Mesenchymal stem cell (in vitro differentiated cells and primary cell): Measurements from ENCODE around the gene H3-3A.

Experiments
- DNase-seq: peaks from one replicate; pipeline ENCODE4 v3.0.0-alpha.2; 2013
- H2AFZ ChIP-seq: one replicate; pipeline ENCODE4 v1.6.1; 2013; ENCODE audit warnings: low read depth, mild to moderate bottlenecking, control low read depth, inconsistent platforms, low read length, moderate library complexity
- H2AK5ac ChIP-seq: 2 replicates; pipeline ENCODE4 v1.6.1; 2013; ENCODE audit warnings: low read length, moderate library complexity, mild to moderate bottlenecking, inconsistent platforms; ENCODE audit not compliant: severe bottlenecking
- H2BK120ac ChIP-seq: one replicate; pipeline ENCODE4 v1.6.1; 2013; ENCODE audit warnings: low read depth, mild to moderate bottlenecking, inconsistent platforms, low read length, moderate library complexity
- H2BK12ac ChIP-seq, 2 experiments: one replicate each; pipeline ENCODE4 v1.6.1; 2013; ENCODE audit warnings: inconsistent platforms in 2 of 2, low read length in 2 of 2, mild to moderate bottlenecking in 2 of 2, moderate library complexity in 2 of 2, control low read depth in 1 of 2
- H2BK15ac ChIP-seq: one replicate; pipeline ENCODE4 v1.6.1; 2013; ENCODE audit warnings: mild to moderate bottlenecking, low read depth, inconsistent platforms; ENCODE audit not compliant: poor library complexity, severe bottlenecking
- H2BK5ac ChIP-seq: 2 replicates; pipeline ENCODE4 v1.6.1; 2013; ENCODE audit warnings: low read depth, mild to moderate bottlenecking, low read length, control low read depth, inconsistent platforms; ENCODE audit not compliant: poor library complexity, severe bottlenecking
- H3K14ac ChIP-seq, 2 experiments: one replicate each; pipeline ENCODE4 v1.6.1; 2013; ENCODE audit warnings: inconsistent platforms in 2 of 2, low read length in 2 of 2, control low read depth in 1 of 2, mild to moderate bottlenecking in 1 of 2, moderate library complexity in 1 of 2
- H3K18ac ChIP-seq, 2 experiments: one replicate each; pipeline ENCODE4 v1.6.1; 2013; ENCODE audit warnings: inconsistent platforms in 2 of 2, low read length in 2 of 2, control low read depth in 1 of 2, low read depth in 1 of 2, mild to moderate bottlenecking in 1 of 2
- H3K23ac ChIP-seq, 2 experiments: one replicate each; pipeline ENCODE4 v1.6.1; 2013; ENCODE audit warnings: inconsistent platforms in 2 of 2, low read length in 2 of 2, mild to moderate bottlenecking in 2 of 2, moderate library complexity in 2 of 2, control low read depth in 1 of 2
- H3K27ac ChIP-seq: 2 replicates; pipeline ENCODE4 v1.5.1; 2013; ENCODE audit warnings: mild to moderate bottlenecking, moderate library complexity, low read length, control low read depth, inconsistent platforms; ENCODE audit not compliant: poor library complexity, severe bottlenecking
- H3K27me3 ChIP-seq, 2 experiments: 2 replicates each; pipeline versions ENCODE4 v1.6.1 to v1.7.0; 2013; ENCODE audit warnings: low read length in 2 of 2, mild to moderate bottlenecking in 2 of 2, moderate library complexity in 2 of 2, control low read depth in 1 of 2, inconsistent platforms in 1 of 2; ENCODE audit not compliant: control insufficient read depth in 1 of 2, insufficient read depth in 1 of 2
- H3K36me3 ChIP-seq, 2 experiments: 2 replicates each; pipeline versions ENCODE4 v1.6.1 to v1.7.0; 2013; ENCODE audit warnings: low read length in 2 of 2, control low read depth in 1 of 2, inconsistent platforms in 1 of 2, low read depth in 1 of 2, mild to moderate bottlenecking in 1 of 2; ENCODE audit not compliant: insufficient read depth in 2 of 2, control insufficient read depth in 1 of 2
- H3K4ac ChIP-seq, 2 experiments: one replicate each; pipeline ENCODE4 v1.6.1; 2013; ENCODE audit warnings: inconsistent platforms in 2 of 2, low read length in 2 of 2, mild to moderate bottlenecking in 2 of 2, moderate library complexity in 2 of 2, control low read depth in 1 of 2, low read depth in 1 of 2
- H3K4me1 ChIP-seq: 2 replicates; pipeline ENCODE4 v1.6.1; 2013; ENCODE audit warnings: low read depth, low read length, control low read depth; ENCODE audit not compliant: control insufficient read depth, insufficient read depth
- H3K4me2 ChIP-seq: 2 replicates; pipeline ENCODE4 v1.6.1; 2013; ENCODE audit warnings: low read length, mild to moderate bottlenecking, inconsistent platforms; ENCODE audit not compliant: poor library complexity, severe bottlenecking
- H3K4me3 ChIP-seq, 2 experiments: 2 replicates each; pipeline versions ENCODE4 v1.5.1 to v1.7.0; 2013; ENCODE audit warnings: low read length in 2 of 2, mild to moderate bottlenecking in 2 of 2, control low read depth in 1 of 2, low read depth in 1 of 2; ENCODE audit not compliant: insufficient read depth in 1 of 2
- H3K79me1 ChIP-seq: replicated peaks from 2 replicates; pipeline ENCODE4 v1.6.1; 2013; ENCODE audit warnings: mild to moderate bottlenecking, control low read depth, low read length, inconsistent platforms; ENCODE audit not compliant: poor library complexity, severe bottlenecking
- H3K9ac ChIP-seq: 2 replicates; pipeline ENCODE4 v1.7.0; 2013; ENCODE audit warnings: mild to moderate bottlenecking, low read length, moderate library complexity
- H3K9me3 ChIP-seq: 2 replicates; pipeline ENCODE4 v1.7.0; 2013; ENCODE audit warnings: mild to moderate bottlenecking, low read length; ENCODE audit not compliant: control insufficient read depth
- H4K8ac ChIP-seq: one replicate; pipeline ENCODE4 v1.6.1; 2013; ENCODE audit warnings: inconsistent platforms, mild to moderate bottlenecking, low read length, moderate library complexity
- H4K91ac ChIP-seq: one replicate; pipeline ENCODE4 v1.6.1; 2013; ENCODE audit warnings: mild to moderate bottlenecking, low read length, inconsistent platforms
- WGBS: methylation state at CpG from one replicate; pipeline ENCODE4 v1.1.7; 2013; ENCODE audit warnings: mixed read lengths; 5-methylcytosine and 5-hydroxymethylcytosine counted together

H3-3A gene

DNA sequence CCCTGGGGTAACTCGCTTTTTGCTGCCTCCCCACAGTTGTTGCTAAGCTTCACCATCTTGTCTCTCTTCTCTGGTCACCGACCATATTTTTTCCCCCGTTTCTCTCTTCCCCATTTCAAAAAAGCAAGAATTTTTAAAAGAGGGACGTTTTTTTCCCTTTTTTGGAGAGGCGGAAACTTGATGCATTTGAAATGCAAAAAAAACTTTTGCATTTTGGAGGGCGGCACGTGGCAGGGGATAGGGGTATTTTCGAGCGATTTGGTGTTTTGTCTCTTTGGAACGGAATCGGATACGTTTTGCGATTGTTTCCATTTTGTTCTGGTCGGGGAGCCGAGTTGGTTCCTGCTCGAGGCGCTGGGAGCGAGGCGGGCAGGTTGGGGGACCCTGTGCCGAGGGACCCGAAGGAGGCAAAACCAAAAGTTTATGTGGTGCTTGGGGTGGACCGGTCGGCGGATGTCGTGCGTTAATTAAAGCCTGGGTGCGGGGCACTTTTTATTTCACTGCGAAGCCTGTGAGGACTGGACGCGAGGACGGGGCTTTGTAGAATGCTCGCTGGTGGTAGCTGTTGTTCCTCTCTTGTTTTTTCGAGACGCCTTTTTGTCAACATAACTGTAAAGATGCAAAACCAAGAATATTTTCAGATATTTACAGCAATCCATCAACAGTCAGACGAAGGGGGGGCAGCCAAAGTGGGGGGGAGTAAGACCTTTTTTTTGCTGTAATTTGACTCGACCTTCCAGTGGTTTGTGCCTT, 884 bp downstream of the H3-3A start:
- H3K9me3 ChIP-seq: no peaks in the 10 kb centered on the region
- H4K8ac ChIP-seq: peak overlapping the region; percentile 71
- H2AFZ ChIP-seq: peak overlapping the region; percentile 61
- no peaks in the 10 kb centered on the region for H3K4me1 ChIP-seq
- no peaks in the 10 kb centered on the region for H3K27me3 ChIP-seq
- peak overlapping the region; percentile 91 to 92 for H3K14ac ChIP-seq
- H3K27ac ChIP-seq: peak overlapping the region; percentile 99
- no peak overlapping the region for H2BK12ac ChIP-seq
- peak; percentile 76 for DNase-seq
- peak overlapping the region; percentile 80 to 91 for H3K4ac ChIP-seq
- peaks cover 2 to 38% of the 10 kb centered on the region in 2 experiments for H3K36me3 ChIP-seq
- peak overlapping the region; percentile 99 for H3K9ac ChIP-seq
- peak overlapping the region; percentile 93 for H2BK120ac ChIP-seq
- H3K18ac ChIP-seq: peak overlapping the region; percentile 94 to 99
- no peak overlapping the region for H4K91ac ChIP-seq
- peaks cover 4% of the 10 kb centered on the region for H3K79me1 ChIP-seq
- no peak overlapping the region for H3K23ac ChIP-seq
- H2AK5ac ChIP-seq: peak overlapping the region; percentile 55
- H2BK5ac ChIP-seq: peak overlapping the region; percentile 97
- WGBS: under 1% methylated on average over 27 of the region's 36 CpGs
- H3K4me3 ChIP-seq: peak overlapping the region; percentile 90 to 94
- peak overlapping the region; percentile 41 for H3K4me2 ChIP-seq
- peak overlapping the region; percentile 75 for H2BK15ac ChIP-seq

DNA sequence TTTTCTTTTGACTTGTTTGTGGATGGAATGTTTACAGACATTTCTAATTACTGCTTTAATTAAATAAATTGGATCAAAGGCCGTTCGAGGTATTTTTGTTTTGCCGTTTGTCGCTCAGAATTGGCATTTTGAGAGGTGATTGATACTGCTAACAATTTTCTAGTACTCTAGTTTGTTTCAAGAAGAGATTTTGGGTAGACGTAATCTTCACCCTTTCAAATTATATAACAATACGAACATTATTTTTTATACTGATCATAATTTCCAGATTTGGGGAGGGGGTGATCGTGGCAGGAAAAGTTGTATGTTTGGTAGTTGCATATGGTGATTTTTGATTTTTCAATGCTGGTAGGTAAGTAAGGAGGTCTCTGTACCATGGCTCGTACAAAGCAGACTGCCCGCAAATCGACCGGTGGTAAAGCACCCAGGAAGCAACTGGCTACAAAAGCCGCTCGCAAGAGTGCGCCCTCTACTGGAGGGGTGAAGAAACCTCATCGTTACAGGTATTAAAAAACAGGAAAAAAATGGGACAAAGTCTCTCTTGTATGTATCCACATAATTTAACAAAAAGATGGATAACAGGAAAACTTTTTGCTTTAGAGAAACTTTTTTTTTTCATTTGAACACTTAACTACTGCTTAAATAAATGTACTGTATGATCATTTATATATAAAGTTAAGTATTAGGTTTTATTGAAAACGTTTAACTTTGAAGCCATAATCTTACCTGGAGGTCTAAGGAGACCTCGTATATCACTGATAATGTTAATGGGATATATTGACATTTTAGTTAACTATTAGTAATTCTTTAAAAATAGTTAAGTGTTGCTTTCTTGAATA, 1.7 kb downstream of the H3-3A start:
- H2BK120ac ChIP-seq: no peak overlapping the region
- H2BK15ac ChIP-seq: no peak overlapping the region
- H3K14ac ChIP-seq: no peak overlapping the region
- H3K4me3 ChIP-seq: peak overlapping the region; percentile 79 to 94
- H3K27ac ChIP-seq: peak overlapping the region; percentile 99
- H2AFZ ChIP-seq: no peak overlapping the region
- H4K91ac ChIP-seq: no peak overlapping the region
- H3K79me1 ChIP-seq: peaks cover 4% of the 10 kb centered on the region
- H3K36me3 ChIP-seq: peaks cover 6 to 38% of the 10 kb centered on the region in 2 experiments
- H3K18ac ChIP-seq: no peak overlapping the region
- peak overlapping the region; percentile 41 for H3K4me2 ChIP-seq
- no peak overlapping the region for H3K23ac ChIP-seq
- no peaks in the 10 kb centered on the region for H3K9me3 ChIP-seq
- no peaks in the 10 kb centered on the region for H3K27me3 ChIP-seq
- H4K8ac ChIP-seq: no peak overlapping the region
- H2AK5ac ChIP-seq: no peak overlapping the region
- peak; percentile 43 for DNase-seq
- no peak overlapping the region for H2BK12ac ChIP-seq
- no peak overlapping the region for H3K4ac ChIP-seq
- no peaks in the 10 kb centered on the region for H3K4me1 ChIP-seq
- H3K9ac ChIP-seq: peak overlapping the region; percentile 99
- WGBS: 0% methylated on average over 5 of the region's 17 CpGs
- H2BK5ac ChIP-seq: no peak overlapping the region

DNA sequence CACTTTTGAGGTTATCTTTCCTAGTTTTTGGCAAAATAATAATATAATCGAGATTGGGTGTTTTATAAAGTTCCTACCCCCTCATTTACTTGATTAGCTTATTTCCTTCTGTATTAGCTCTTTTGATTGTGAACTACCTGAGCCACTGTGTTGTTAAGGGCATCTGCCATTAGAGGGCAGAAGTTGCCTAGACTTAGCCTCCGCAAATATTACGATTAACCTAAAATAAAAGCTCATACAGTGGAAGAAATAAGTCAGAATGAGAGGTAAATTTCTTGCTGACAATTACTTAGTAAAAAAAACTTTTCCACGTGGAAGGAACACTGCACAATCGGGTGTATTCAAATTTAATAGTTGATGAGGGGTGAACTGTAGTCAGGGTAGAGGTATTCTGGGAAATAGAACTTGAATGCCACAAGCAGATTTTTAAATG, 2.3 kb downstream of the H3-3A start:
- Histone ChIP-seq H3K23ac (no peak overlapping the region), H2BK5ac (no peak overlapping the region), H3K4me1 (no peaks in the 10 kb centered on the region), H2BK15ac (no peak overlapping the region), H3K18ac (no peak overlapping the region), H3K9me3 (no peaks in the 10 kb centered on the region), H3K4me2 (peak overlapping the region; percentile 70), H2AK5ac (no peak overlapping the region), H3K27me3 (no peaks in the 10 kb centered on the region), H3K14ac (no peak overlapping the region), H4K8ac (no peak overlapping the region), H2BK120ac (no peak overlapping the region), H3K9ac (peak overlapping the region; percentile 99), H4K91ac (no peak overlapping the region), H3K4ac (no peak overlapping the region), H2BK12ac (no peak overlapping the region), H3K4me3 (peak overlapping the region in 1 of 2 experiments; percentile 94), H3K27ac (no peak overlapping the region), H3K36me3 (peaks cover 8 to 40% of the 10 kb centered on the region in 2 experiments), H3K79me1 (peaks cover 4% of the 10 kb centered on the region), H2AFZ (no peak overlapping the region)
- peak; percentile 73 for DNase-seq
- 0% methylated on average over 2 of the region's 5 CpGs for WGBS
